KMS-11 (cell line): ENCODE data around the gene HSPA8.
A peak's percentile ranks its signal among the peaks of the same experiment; 100 is the strongest.

Source experiments
- H2AFZ ChIP-seq: fragments of 200-600 bp; sonication (generic); 2 replicates; pipeline ENCODE4 v1.6.1; 2016; ENCODE audit warnings: antibody characterized with exemption, mixed run types, low read depth
- H3K27ac ChIP-seq: fragments of 200-600 bp; sonication (generic); 2 replicates; pipeline ENCODE4 v1.6.1; 2016; ENCODE audit warnings: mild to moderate bottlenecking, mixed run types
- H3K27me3 ChIP-seq: fragments of 200-600 bp; sonication (generic); 2 replicates; pipeline ENCODE4 v1.6.1; 2017; ENCODE audit warnings: mild to moderate bottlenecking, low read depth, mixed run types, moderate library complexity; ENCODE audit not compliant: insufficient read depth
- H3K36me3 ChIP-seq: fragments of 200-600 bp; sonication (generic); 2 replicates; pipeline ENCODE4 v1.6.1; 2017; ENCODE audit warnings: mild to moderate bottlenecking, mixed run types; ENCODE audit not compliant: insufficient read depth
- H3K4me1 ChIP-seq: fragments of 200-600 bp; sonication (generic); 2 replicates; pipeline ENCODE4 v1.6.1; 2016; ENCODE audit warnings: mild to moderate bottlenecking, low read depth, mixed run types; ENCODE audit not compliant: poor library complexity, severe bottlenecking
- H3K4me2 ChIP-seq: fragments of 200-600 bp; sonication (generic); 2 replicates; pipeline ENCODE4 v1.7.0; 2016; ENCODE audit warnings: mild to moderate bottlenecking, mixed run types
- H3K4me3 ChIP-seq: fragments of 200-600 bp; sonication (generic); IDR thresholded peaks from 2 replicates; pipeline ENCODE4 v1.6.1; 2017; ENCODE audit warnings: low read depth, low read length, mixed read lengths; ENCODE audit not compliant: insufficient read depth
- H3K79me2 ChIP-seq: fragments of 200-600 bp; sonication (generic); 2 replicates; pipeline ENCODE4 v1.6.1; 2016; ENCODE audit warnings: low read depth, mixed run types; ENCODE audit not compliant: insufficient read depth
- H3K9ac ChIP-seq: fragments of 200-600 bp; sonication (generic); 2 replicates; pipeline ENCODE4 v1.6.1; 2016; ENCODE audit warnings: mild to moderate bottlenecking, mixed run types
- H4K20me1 ChIP-seq: fragments of 200-600 bp; sonication (generic); 2 replicates; pipeline ENCODE4 v1.6.1; 2016; ENCODE audit warnings: mild to moderate bottlenecking, mixed run types; ENCODE audit not compliant: insufficient read depth
- CTCF ChIP-seq: fragments of 200-600 bp; sonication (generic); conservative IDR thresholded peaks from 2 replicates; pipeline ENCODE4 v1.6.1; 2017; ENCODE audit warnings: low read depth, mild to moderate bottlenecking, antibody characterized with exemption, low read length, moderate library complexity, mixed read lengths

Gene HSPA8

GRCh38 chr11:123020968-123021367 lies 41.0 kb downstream of the HSPA8 start:
- peak; percentile 58 for TF ChIP-seq CTCF
- H3K79me2 ChIP-seq, result no peaks in the 10 kb centered on the region
- no peak overlapping the region for H3K27ac ChIP-seq
- H4K20me1 ChIP-seq, result no peaks in the 10 kb centered on the region
- no peaks in the 10 kb centered on the region for H3K36me3 ChIP-seq
- H3K27me3 ChIP-seq, result no peaks in the 10 kb centered on the region
- H3K4me3 ChIP-seq, result no peak overlapping the region
- no peak overlapping the region for H3K4me2 ChIP-seq
- no peaks in the 10 kb centered on the region for H3K4me1 ChIP-seq
- no peak overlapping the region for H3K9ac ChIP-seq
- no peak overlapping the region for H2AFZ ChIP-seq

DNA sequence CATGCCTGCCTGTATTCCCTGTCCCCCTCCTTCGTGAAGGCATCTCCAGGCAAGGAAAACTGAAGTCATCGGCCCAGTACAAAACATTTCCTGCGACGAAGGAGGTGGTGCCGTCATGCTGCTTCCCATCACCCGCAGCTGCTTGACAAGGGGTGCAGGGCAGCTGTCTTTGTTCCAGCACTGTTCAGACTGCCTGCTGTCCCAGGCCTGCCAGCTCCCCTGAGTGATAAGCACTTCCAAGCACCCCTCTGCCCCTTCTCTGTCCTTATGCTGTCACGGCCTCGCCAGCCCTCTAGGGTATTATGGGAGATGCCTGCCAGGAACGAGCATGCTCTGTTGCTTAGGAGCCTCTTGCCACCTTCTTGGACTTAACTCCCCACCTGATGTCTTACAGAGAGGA lies 43.2 kb downstream of the HSPA8 start:
- H3K9ac ChIP-seq, result no peak overlapping the region
- no peaks in the 10 kb centered on the region for H3K79me2 ChIP-seq
- H3K4me2 ChIP-seq, result no peak overlapping the region
- no peaks in the 10 kb centered on the region for H3K4me1 ChIP-seq
- H3K27ac ChIP-seq, result no peak overlapping the region
- H4K20me1 ChIP-seq, result no peaks in the 10 kb centered on the region
- no peak overlapping the region for H2AFZ ChIP-seq
- H3K4me3 ChIP-seq, result no peak overlapping the region
- TF ChIP-seq CTCF, result no peak
- H3K36me3 ChIP-seq, result no peaks in the 10 kb centered on the region
- no peaks in the 10 kb centered on the region for H3K27me3 ChIP-seq

- Histone ChIP-seq H2AFZ (no peak overlapping the region), H3K79me2 (no peaks in the 10 kb centered on the region), H3K36me3 (no peaks in the 10 kb centered on the region), H3K4me2 (no peak overlapping the region), H3K4me1 (no peaks in the 10 kb centered on the region), H3K4me3 (no peak overlapping the region), H4K20me1 (no peaks in the 10 kb centered on the region), H3K27ac (no peak overlapping the region), H3K9ac (no peak overlapping the region), H3K27me3 (no peaks in the 10 kb centered on the region)
- TF ChIP-seq CTCF, result no peak
These were observed 50.4 kb downstream of the HSPA8 start for GRCh38 chr11:123011510-123011909.
